ENCODE results near the gene TOX2.
"Not testable (repeated sequence)": the region's sequence is repeated elsewhere in the genome, so short reads cannot be mapped to it uniquely, and the experiment has no call there.

TOX2 gene

DNA sequence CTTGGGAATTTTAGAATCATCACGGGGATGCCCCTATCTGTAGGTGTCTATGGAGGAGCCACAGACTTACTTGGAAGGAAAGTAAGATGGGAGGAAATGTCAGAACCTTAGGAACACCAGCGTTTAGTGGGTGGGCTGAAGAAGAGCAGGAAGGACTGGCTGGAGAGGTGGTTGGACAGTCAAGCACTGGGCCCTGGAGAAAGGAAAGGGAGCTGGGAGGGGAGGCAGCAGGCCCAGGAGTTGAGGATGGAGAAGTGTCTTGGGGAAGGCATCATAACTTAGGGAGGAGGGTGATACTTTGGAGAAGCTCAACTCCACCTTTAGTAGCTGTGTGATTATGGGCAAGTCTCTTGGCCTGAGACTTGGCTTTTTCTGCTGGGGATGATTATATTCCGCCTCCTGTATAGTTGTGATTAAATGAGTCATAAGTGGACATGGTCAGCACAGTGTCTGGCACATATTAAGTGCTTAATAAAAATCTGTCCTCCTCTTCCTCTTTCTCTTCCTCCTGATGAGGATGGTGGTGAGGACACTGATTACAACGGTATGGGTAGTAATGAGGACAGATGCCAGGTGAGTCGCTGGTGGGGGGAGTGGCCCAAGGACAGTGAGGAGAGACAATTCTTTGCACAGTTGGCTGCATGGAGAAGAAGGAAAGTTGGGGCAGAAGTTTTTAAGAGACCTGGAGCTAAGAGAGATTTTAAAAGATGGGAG is 125.7 kb downstream of the TOX2 start:
- DNase-seq (ENCODE audit: low read depth): no peak
- no peak overlapping the region for H3K4me3 ChIP-seq (ENCODE audit: low read depth, low read length)
- TF ChIP-seq, protein P1, sequence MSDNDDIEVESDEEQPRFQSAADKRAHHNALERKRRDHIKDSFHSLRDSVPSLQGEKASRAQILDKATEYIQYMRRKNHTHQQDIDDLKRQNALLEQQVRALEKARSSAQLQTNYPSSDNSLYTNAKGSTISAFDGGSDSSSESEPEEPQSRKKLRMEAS (IDR thresholded peaks at IDR 0.05; ENCODE audit: low read depth, low read length): no peak
- TF ChIP-seq MYC (IDR thresholded peaks at IDR 0.05; ENCODE audit: low read depth, low read length) (no peak), POLR2A (IDR thresholded peaks at IDR 0.05; ENCODE audit: extremely low read depth, insufficient read length) (no peak)
- TF ChIP-seq, protein P2, sequence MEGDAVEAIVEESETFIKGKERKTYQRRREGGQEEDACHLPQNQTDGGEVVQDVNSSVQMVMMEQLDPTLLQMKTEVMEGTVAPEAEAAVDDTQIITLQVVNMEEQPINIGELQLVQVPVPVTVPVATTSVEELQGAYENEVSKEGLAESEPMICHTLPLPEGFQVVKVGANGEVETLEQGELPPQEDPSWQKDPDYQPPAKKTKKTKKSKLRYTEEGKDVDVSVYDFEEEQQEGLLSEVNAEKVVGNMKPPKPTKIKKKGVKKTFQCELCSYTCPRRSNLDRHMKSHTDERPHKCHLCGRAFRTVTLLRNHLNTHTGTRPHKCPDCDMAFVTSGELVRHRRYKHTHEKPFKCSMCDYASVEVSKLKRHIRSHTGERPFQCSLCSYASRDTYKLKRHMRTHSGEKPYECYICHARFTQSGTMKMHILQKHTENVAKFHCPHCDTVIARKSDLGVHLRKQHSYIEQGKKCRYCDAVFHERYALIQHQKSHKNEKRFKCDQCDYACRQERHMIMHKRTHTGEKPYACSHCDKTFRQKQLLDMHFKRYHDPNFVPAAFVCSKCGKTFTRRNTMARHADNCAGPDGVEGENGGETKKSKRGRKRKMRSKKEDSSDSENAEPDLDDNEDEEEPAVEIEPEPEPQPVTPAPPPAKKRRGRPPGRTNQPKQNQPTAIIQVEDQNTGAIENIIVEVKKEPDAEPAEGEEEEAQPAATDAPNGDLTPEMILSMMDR (IDR thresholded peaks at IDR 0.05; ENCODE audit: low read depth, low read length): no peak

DNA sequence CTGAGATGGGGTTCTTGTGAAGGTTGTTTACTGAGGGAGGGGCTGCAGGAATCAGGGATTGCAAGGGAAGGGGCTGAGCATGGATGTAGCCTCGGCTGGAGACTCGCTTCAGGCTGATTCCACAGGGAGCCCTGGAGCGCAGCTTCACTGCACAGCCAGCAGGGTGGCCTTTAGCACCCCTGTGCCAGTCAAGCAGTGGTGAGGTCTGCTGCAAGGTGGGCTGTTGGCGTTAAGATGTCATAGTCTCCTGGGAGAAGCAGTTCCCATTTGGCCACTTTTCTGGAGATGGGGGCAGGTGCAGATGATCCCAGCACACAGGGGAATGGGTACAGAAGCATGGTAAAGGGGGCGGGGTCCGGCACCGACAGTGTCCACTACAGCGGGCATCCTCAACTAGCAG is 126.3 kb downstream of the TOX2 start:
- no peak for DNase-seq (ENCODE audit: low read depth)
- TF ChIP-seq, protein P1 (IDR thresholded peaks at IDR 0.05; ENCODE audit: low read depth, low read length): no peak
- TF ChIP-seq, protein P2 (IDR thresholded peaks at IDR 0.05; ENCODE audit: low read depth, low read length): no peak
- TF ChIP-seq MYC (IDR thresholded peaks at IDR 0.05; ENCODE audit: low read depth, low read length): no peak
- TF ChIP-seq POLR2A (IDR thresholded peaks at IDR 0.05; ENCODE audit: extremely low read depth, insufficient read length): no peak
- no peak overlapping the region for H3K4me3 ChIP-seq (ENCODE audit: low read depth, low read length)

DNA sequence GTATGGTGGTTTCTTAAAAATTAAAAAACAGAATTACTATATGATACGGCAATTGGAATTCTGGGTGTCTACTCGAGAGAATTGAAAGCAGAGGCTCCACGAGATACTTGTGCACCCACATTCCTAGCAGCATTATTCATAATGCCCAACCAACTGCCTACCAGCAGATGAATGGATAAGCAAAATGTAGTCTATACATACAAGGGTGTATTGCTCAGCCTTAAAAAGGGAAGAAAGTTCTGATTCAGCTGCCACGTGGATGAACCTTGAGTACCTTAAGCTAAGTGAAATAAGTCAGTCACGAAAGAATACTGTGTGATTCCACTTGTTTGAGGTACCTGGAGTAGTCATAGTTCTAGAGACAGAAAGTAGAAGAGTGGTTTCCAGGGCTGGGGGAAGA is 130.1 kb downstream of the TOX2 start:
- not testable (repeated sequence) for DNase-seq (ENCODE audit: low read depth); H3K4me3 ChIP-seq (ENCODE audit: low read depth, low read length)

DNA sequence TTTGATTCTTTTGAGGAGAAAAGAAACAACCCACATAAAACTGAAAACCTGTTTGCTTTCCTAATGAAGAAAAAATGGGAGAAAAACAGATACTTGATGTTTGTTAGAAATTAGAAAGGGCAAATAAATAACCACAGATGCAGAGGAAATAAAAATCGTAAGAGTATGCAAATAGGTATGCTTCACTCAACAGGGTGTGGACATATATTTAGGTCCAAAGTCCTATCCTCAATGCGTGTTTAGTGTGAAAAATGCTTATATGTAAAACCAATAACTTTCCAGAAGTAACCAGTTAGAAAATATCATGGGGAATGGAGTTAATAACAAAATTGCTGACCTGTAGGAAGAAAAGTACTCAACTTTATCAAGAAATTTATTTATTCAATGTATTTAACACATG is 135.7 kb downstream of the TOX2 start:
- H3K4me3 ChIP-seq (ENCODE audit: low read depth, low read length): no peak overlapping the region
- TF ChIP-seq, protein P1 (IDR thresholded peaks at IDR 0.05; ENCODE audit: low read depth, low read length): no peak
- TF ChIP-seq POLR2A (IDR thresholded peaks at IDR 0.05; ENCODE audit: extremely low read depth, insufficient read length) (no peak), MYC (IDR thresholded peaks at IDR 0.05; ENCODE audit: low read depth, low read length) (no peak)
- TF ChIP-seq, protein P2 (IDR thresholded peaks at IDR 0.05; ENCODE audit: low read depth, low read length): no peak
- DNase-seq (ENCODE audit: low read depth): no peak

DNA sequence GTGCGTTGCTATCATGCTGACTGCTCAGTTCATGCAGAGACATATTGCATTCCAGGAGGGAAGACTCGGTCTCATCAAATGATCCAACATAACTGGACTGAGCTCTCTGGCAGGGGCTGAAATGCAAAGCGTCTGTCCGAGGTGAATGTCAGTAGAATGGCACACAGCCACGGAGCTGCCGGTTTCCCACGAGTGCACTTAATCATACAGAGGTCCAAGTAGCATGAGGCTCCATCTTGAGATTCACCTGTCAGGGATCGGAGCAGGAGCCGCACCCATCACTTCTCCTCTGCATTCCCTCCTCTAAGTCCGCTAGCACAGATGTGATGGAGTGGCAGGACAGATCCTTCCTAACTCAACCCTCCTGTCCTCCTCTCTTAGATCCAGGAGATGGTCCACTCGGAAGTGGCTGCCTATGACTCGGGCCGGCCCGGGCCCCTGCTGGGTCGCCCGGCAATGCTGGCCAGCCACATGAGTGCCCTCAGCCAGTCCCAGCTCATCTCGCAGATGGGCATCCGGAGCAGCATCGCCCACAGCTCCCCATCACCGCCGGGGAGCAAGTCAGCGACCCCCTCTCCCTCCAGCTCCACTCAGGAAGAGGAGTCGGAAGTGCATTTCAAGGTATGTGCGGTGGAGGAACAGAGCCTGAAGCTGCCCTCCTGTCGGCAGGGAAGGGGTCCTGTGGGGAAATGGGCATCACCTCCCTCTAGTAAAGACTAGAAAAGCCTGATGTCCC is 136.4 kb downstream of the TOX2 start:
- DNase-seq (ENCODE audit: low read depth): no peak
- TF ChIP-seq, protein P2 (IDR thresholded peaks at IDR 0.05; ENCODE audit: low read depth, low read length): no peak
- TF ChIP-seq, protein P1 (IDR thresholded peaks at IDR 0.05; ENCODE audit: low read depth, low read length): no peak
- TF ChIP-seq POLR2A (IDR thresholded peaks at IDR 0.05; ENCODE audit: extremely low read depth, insufficient read length): no peak
- no peak for TF ChIP-seq MYC (IDR thresholded peaks at IDR 0.05; ENCODE audit: low read depth, low read length)
- H3K4me3 ChIP-seq (ENCODE audit: low read depth, low read length): no peak overlapping the region

DNA sequence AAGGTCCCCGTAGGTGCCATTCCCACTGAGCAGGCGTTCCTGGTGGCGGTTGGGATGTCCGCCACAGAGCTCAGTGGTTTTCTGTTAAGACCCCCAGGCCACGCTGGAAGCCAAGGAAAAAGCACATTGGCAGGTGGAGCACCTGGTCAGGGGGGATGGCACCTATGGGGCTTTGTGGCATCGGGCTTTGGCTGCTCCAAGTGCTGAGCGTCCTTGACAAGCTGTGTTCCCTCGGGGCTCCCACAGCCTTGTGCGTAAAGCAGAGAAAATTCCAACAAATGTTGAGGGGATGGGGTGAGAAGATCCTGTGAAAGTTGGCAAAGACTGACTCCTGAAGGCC is 137.0 kb downstream of the TOX2 start:
- no peak overlapping the region for H3K4me3 ChIP-seq (ENCODE audit: low read depth, low read length)
- no peak for TF ChIP-seq MYC (IDR thresholded peaks at IDR 0.05; ENCODE audit: low read depth, low read length)
- TF ChIP-seq, protein P1 (IDR thresholded peaks at IDR 0.05; ENCODE audit: low read depth, low read length): no peak
- no peak for TF ChIP-seq POLR2A (IDR thresholded peaks at IDR 0.05; ENCODE audit: extremely low read depth, insufficient read length)
- TF ChIP-seq, protein P2 (IDR thresholded peaks at IDR 0.05; ENCODE audit: low read depth, low read length): no peak
- no peak for DNase-seq (ENCODE audit: low read depth)
